ENCODE measurements around the gene CBLN4.

Gene CBLN4

DNA sequence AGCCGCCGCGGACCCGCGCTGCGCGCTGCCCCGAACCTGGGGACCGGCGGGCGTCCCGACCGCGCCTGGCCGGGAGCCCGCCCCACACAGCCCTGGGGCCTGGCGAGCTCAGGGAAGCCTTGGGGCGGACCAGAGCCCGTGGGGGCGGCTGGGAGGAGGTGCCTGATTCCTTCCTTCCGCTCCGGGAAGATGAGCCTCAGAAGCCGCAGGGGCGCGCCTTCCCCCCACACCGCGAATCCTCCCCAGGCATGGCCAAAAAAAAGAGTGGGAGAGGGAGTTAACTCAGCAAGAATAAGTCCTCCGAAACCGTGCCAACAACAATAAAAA, at the start of gene CBLN4:
CBLN4 (minus strand) TSS at position 131 of the 327 bp plus-strand sequence. CDS start 1,348 bp downstream, outside the sequence.
- no peak for DNase-seq

DNA sequence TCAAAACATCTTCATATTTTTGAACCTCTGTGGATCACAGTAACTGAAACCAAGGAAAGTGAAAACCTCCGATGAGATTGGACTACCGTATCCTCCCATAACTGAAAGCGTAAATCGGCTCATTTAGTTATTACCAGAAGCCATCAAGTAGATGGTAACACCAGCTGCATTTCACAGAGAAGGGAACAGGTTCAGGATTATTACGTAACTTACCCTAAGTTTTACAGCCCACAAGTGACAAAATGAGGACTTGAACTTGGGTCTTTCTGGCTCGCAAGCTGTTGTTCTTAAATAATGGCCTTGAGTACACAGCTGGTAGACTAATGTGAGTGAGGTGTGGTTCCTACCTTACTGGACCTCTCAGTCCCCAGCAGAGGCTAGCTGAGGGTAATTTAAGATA, 37.9 kb upstream of the CBLN4 start:
- no peak for DNase-seq

DNA sequence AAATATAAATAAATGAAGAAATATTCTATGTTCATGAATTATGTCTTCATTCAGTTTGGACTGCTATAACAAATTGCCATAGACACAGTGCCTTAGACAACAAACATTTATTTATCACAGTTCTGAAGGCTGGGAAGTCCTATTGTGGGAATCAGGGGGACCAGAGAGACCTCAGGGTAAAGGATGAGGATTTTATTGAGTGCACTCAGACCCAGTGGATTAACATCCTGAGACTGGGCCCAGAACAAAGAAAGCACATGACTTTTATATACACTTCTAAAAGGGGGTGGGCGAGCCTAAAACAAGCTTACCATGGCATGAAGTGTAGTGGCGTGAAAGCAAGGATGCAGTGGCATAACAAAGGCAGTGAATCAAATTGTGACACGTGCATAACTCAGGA, 26.9 kb upstream of the CBLN4 start:
- DNase-seq, result no peak

DNA sequence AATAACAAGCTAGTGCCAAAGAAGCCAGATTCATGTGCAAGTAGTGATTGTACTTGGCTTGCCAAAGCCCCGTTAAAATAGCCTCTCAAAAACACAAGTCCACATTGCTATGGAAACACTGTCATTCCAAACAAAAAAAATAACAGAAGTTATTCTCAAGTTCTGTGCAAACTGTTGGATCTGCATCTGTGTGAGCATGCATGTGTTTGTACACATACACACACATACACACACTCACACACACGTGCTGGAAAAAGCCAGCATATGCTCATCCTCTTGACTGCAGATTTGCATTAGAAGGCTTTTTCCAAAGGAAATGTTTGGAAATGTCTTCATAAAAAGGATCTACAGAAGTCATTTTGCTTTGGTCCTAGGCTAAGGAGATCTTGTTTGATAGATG, 13.4 kb upstream of the CBLN4 start:
- no peak for DNase-seq

DNA sequence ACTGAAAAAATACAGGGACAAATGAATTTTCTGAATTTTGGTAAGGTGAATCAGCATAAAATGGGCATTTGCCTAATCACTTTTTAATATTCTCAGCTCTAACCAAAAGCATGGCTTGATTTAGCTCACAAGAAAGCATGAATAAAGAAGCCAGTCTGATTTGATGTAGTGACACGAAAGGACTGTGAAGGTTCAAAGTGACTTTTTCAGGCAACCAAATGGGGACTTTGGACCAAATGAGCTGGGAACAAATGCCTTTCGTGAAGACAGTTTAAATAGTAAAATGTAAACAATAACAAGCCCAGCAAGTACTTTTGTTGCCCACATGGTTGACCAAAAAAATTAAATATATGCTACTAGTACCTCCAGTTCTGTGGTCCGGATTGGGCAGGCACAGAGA, 12.9 kb upstream of the CBLN4 start:
- no peak for DNase-seq

DNA sequence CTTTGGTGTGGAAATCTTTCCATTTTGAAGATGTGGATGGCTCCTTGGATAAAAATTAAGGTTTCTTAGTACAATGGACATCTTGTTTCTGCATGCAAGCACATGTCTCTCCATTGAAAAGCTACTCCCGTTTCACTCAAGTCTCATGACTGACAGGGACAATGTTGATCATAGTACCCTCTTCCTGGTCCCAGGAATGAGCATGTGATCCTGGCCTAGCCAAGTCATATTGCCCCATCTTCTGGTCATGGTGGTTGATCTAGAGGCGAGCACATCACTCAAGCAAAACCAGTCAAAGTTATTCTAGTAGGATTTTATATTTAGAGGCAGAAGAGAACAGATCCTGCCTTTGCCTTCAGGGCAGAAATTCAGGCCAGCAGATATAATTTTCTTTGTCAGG, 12.2 kb upstream of the CBLN4 start:
- DNase-seq, result no peak

DNA sequence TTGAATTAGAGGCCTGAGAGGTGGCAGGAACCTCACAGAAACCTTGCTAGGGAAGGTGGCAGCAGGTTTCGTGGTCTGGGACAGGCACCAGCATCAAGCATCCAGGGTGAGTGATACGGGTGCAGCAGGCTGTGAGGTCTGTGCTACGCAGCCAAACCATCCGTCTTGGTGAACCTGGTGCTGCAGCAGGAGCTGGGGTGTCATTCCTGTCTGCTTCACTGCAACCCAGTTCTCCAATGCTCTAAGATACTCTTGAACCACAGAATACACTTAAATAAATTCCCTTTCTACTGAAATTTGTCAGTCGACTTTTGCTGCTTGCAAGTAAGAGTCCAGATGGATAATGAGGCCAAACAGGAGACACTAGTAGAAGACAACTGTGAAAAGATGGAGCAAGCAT, 9.7 kb upstream of the CBLN4 start:
- DNase-seq, result no peak

DNA sequence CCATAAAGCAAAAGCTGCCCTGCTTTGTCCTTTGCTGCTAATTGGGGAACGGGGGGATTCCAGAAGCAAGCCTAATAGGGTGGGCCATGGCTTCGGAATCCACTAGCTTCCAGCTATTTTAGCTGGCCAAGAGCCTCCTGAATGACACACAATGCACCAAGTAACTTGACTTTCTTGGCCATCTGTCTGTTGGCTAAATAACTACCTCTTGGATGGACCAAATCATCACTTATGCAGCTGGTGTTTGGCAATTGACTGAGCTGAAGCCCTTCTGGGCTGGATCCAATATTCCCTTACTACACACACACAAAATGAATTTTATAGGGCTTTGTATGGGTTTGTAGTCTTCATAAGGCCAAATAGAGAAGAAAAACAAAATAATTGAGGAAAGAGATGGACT, 8.8 kb upstream of the CBLN4 start:
- no peak for DNase-seq

DNA sequence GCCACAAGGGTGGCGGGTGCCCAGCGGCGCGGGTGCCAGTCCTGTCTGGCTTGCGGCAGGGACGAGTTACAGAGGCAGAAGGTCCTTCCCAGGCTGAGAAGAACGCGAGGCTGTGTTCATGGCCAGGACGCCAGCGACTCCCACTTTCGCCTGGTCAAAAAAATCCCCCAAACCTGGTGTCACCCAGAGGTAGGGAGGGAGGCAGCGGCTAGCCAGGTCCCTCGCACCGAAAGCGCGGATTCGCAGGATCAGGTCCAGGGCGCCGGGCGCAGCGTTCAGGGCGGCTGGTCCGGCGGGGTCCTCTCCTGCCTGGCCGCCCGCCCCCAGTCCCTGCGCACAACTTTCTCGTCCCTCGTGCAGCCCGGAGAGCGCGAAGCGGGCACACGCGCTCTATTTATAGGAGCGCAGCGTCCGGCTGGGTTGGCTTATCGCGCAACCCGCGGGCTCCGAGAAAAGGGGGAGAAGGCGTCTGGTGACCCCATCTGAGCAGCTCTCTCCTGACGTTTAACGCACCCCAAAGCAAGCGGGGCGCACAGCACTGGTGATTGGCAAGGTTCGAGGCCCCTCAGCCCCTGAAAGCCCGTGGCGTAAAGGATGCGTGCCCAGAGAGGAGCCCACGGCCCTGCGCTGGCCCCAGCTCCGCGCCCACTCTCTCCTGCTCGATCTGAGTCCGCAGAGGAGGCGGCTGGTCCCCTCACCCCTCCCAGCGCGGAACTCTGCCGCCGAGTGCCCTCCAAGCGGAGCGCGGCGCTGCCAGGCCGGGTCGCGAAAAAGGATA, 519 bp downstream of the CBLN4 start:
- no peak for DNase-seq

DNA sequence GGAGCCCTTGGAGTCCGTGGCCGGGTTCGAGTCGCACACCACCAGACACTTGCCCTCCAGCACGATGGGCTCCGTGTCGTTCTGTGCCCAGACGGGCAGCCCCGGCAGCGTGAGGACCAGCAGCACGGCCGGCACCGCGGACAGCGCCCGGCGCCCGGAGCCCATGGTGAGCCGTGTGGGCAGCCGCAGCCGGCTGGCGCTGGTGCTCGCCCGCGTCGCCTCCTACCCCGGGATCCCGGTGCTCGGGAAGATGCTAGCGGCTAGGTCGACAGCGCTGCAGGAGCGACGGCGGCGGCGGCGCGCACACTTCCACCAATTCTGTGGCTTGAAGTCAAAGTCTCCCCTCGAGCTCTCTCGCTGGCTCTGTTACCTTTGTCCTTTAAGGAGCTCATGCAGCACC, 1.3 kb downstream of the CBLN4 start:
- DNase-seq, result no peak

DNA sequence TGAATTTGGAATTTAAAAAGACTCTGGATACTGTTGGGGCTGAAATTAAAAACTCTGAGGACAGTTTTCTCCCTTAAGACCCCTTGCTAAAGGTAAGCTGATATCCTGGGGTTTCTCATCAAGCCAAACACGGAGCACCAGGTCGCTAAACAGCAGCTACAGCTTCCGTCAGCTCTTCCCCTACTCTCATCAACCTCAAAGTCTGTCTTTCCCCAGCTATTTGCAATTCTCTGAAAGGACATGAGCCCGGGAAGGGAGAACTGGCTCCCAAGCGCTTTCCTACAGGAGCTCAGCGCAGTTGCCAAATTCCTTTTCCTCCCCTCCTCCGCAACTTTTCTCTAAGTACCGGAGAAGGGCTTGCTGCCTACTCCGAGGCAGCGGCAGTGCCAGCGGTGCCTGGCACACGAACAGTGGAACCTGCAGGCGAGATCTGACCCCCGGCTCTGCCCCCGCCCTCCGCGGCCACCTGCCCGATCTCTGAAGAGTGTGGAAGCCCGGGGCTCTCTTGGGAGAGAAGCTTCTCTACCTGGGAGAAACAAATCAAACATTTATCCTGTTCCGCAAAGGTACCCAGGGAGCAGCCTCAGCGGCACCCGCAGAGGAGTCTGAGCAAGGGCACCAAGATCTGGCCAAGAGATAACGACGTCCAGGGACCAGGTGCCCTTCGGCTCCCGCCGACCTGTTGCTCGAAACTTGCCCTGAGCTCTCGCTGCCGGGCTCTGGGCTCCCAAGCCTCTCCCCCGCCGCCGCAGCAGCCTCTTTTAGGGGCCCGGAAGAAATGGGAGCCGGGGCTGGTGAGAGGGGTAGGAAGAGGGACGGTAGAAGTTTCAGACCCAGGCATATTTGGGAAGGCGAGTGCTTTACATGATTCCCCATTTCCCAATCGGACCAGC, 2.2 kb downstream of the CBLN4 start:
- no peak for DNase-seq

DNA sequence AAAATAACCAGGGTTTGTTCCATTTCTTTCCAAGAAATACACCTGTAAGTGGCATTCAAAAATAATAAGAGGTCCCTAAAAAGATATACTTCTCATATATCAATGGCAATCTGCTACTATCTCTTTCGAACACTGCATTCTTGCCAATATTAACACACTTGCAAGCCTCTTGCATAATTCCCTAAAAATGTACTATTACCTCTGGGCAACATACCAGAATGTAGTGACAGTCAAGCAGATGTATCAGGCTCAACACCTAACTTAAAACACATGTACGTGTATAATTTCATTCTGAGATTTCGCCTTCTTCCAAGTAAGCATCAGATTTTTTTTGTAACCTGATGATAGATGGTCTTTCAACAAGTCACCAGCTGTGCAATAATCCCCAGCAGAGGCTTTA, 3.4 kb downstream of the CBLN4 start:
- no peak for DNase-seq

DNA sequence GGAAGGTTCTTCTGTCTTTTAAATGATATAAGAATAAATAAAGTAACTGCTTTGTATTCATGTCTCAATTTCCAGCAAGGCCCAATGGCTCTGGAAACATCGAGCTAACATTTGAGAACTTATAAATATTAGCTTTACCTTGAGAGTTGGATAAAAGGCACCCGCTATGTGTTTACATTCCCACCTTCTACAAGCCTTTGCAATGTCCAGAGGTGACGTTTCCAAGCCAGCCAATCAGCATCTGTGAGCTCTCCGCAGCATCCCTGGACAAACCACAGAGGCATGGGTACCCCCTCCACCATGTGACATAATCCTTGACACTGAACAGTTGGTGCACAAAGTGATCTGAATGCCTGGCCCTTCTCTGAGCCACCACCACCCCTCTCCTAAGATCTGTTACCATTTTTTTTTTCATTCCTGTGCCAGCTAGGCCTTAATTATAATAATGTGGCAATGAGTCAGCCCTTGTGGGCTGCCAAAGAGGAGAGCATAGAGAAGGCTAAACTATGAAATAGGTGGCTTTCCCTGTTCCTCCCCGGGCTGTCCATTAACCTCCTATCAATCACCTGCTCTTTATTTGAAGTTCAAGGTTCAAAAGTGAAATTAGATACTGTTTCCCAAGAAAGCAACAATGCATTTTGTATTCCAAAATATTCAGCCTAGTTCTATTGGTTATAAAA, 4.1 kb downstream of the CBLN4 start:
- DNase-seq, result no peak

DNA sequence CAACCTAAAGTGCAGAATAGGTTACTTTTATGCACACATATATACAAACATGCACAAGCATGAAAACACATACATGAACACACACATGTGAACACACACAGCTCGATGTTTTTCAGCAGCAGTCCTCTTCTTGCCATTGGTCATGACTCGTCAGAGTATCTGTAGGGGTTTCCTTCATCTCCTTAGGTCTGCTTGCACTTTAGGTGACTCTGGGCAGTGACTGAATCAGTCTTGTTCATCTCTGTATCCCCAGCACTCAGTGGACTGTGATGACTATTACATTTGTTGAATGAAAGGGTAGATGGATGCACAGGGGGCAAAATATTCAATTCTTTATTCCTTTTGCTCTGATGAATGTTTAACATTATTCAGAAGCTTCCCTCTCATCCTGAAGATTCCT, 26.8 kb downstream of the CBLN4 start:
- DNase-seq, result no peak

DNA sequence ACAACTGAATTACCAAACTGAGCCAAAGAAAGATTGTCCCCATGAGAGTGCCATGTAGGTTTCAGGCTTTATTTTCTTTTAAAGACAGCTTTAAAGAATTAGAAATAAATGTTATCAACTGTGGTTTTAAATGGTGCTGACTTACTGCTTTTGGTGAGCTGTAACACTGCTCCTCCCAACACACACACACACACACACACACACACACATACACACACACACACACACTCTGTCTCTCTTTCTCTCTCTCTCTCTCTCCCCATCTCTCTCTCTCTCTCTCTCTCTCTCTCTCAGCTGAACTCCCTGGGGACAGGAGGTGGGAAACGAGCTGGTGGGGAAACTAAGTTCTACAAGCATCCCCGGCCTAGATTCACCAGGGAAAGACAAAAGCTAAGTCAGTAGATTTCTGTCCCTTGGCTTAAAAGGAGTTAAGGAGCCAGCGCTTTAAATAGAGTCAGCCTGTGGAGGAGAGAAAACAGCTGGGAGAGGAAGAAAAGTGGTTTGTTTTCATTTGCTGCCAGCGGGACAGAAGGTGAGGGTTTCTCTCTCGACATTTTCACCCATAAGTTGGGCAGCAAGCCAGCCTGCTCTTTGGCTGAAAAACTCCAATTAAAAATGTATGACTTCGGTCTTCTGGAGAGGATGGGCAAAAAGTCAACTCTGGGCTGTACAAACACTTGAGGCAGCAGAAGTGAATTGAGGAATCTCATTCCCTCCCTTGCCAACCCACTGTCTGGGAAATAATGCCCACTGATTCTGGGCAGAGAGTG, 27.4 kb downstream of the CBLN4 start:
- no peak for DNase-seq

DNA sequence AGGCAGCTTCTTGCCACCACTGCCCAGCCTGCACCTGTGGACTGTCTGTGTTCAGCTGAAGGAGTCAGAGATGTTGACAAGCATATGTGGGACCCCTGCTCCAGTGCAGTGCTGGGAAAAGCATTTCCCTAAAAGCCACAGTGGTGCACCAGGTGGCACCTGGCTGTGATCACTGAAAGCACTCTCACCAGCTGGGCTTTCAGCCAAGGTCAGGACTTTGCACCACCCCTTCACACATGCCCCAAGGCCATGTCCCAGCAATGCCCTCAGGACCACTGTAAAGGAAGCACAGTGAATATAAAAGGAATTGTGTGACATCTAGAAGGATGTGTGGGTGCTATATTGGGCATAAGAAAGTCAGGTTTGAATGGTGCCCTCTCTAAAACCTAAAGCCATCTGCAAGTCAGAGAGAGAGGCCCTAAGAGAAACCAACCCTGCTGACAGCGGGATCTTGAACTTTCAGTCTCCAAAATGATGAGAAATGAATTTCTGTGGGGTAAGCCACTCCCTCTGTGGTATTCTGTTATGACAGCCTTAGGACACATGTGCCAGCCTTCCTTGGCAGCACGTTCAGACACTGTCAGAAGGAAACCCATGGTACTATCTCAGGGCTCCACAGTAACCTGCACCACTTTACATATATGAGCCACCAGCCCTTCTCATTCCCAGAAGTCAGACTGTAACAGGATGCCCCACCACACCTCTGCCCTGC, 30.7 kb downstream of the CBLN4 start:
- DNase-seq, result no peak

DNA sequence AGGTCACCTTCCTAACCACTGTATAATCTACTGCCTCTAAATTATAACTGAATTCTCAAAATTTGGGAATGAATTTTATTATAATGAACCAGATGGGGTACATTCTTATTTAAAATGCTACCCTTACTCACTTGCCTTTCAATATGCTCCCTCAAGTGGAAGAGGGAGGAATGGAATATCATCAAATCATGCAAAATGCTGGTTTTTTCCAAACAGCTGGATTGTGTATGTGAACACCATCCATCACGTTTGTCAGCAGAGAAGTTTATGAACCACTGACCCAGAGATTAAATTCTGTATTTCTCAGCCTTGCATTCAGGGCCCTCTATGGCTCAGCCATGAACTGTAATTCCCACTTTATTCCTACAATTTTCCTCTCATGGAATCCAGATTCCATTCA, 40.5 kb downstream of the CBLN4 start:
- DNase-seq, result no peak

DNA sequence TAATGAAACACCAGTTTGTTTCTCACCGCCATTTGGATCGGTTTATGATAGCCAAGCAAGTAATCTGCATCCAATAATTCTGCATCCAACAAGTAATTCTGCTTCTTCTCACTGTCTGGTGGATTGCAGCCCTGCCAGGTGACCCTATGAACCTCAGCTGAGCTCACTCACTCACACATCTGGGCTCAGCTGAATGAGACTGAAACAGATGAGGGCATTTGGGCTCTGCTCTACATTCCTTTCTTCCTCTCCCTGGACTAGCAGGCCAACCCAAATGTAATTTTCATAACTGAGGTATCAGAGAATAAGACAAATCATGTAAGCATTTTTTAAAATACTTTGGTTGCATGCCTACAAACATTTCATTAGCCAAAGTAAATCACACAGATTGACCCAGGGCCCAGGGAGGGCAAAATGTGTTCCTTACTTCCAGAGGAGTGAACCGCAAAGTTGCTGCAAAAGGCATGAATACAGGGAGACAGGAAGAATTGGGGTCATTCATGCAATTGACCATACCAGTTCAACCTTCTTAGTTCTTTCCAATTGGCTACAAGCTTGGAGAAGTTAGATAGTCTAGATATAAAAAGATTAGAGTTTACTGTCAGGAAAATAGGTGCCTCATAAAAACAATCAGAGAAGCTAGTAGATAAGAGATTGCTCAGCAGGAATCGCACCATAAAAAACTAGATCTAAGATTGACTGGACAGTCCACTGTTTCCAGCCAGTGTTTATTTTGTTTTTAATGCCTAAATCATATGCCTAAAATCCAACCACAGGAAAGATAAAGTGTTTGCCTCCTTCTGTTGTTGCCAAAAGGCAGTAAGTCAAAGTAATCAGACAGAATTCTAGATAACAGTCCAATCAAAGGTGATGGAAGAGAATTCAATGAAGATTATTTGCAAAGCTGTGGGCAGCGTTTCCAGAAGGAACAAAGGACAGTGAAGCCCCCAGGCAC, 43.7 kb downstream of the CBLN4 start:
- DNase-seq, result no peak

DNA sequence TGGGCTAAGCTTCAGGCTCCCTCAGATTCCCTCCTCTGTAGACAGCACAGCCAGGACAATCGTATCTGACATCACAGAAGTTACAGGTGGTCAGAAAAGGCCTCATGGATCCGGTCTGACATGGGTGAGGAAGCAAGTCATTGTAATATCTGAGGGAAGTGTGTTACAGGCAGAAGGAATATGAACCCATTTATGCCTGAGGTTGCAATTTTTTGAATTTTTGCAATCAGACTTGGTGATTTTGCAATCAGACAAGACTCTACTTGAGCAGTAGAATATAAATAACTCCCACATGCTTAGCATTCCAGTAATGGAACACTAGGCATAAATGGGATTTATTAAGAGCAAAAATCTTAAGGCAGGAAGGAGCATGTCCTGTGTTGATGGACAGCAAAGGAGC, 52.1 kb downstream of the CBLN4 start:
- DNase-seq, result no peak

DNA sequence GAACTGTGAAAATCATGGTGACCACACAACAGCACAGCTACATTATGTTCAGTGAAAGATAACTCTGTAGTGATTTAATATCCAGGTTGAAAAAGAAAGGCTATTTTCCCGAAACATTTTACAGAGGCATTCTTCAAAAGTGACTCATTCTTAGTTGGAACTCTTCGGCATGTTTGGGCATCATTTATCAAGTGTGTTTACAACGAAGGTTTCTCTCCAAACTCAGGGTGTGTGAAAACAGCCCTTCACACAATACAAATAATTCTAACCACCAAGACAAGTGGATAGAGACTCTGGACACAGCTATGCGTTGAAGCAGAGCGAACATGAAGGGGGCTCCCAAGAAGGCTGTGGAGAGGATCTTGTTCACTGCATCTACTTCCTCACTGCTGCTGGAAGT, 57.6 kb downstream of the CBLN4 start:
- no peak for DNase-seq
